Measurements from ENCODE around the gene HEATR5B. TPM values are rescaled to one million over a fixed set of nuclear protein-coding genes. Genes with fewer than 3 reads are reported as not detected.

Gene HEATR5B
- total and polyA plus RNA-seq, 10 of the 15 experiments (the other 5 are each of a cell fraction or from before 2014, with no cell fraction given): 4.1 to 34.7 (median 17.7) TPM

DNA sequence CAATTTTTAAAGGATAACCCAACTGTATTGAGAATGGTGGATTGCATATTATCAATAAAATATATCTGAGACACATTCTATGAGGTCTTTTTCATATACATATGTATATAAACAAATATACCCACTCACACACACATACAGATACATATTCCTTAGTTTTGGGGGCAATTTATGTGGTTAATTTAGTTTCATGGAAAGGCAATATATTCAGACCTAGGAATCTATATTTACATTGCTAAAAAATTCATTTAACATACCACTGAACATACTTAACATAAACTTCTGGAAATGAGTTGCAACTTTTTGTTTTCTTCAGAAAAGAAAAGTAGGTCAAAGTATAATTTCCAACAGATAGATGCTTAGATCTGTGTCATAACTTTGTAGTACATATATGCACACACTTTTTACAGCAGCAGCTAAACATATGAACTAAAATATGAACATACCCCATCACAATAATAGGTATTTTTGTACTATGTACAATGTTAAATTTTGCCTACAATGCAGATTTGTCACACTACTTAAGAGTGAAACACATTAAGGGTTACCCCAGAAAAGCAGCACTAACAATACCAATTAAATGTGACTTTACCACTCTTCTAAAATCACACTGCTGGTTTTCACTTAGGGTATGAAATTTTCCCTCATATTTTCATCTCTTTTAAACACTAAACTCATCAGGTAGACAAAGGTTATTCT is 23.0 kb downstream of the HEATR5B start:
- no peak for ATAC-seq
- no TSS peak for BruUV-seq (replicated peaks)
- intact Hi-C loops (cut with micrococcal nuclease; ENCODE audit: unreplicated experiment) (no loop called here), in situ Hi-C loops (cut with MboI) (no loop called here)
- no peak for FAIRE-seq
- Histone ChIP-seq H3K79me2 (ENCODE audit: control insufficient read depth, insufficient read depth, low read length) (no peaks in the 10 kb centered on the region), H3K4me3 (no peak overlapping the region), H3K9me3 (replicated peaks; ENCODE audit: control insufficient read depth, insufficient read depth, low read length) (no peaks in the 10 kb centered on the region), H3K4me1 (ENCODE audit: control insufficient read depth, insufficient read depth, low read length) (no peaks in the 10 kb centered on the region), H3K9ac (ENCODE audit: control insufficient read depth, insufficient read depth, low read length) (no peak overlapping the region), H3K27ac (ENCODE audit: control insufficient read depth, insufficient read depth) (no peak overlapping the region), H3K27me3 (replicated peaks in 1 of 2; ENCODE audit: control insufficient read depth in 2 of 2, insufficient read depth in 2 of 2, low read length in 1 of 2) (no peaks in the 10 kb centered on the region), H2AFZ (ENCODE audit: control insufficient read depth, low read depth, low read length) (no peak overlapping the region), H3K4me2 (ENCODE audit: control insufficient read depth, insufficient read depth) (no peak overlapping the region), H3K36me3 (ENCODE audit: control insufficient read depth in 2 of 2, insufficient read depth in 2 of 2, low read length in 1 of 2) (peaks cover 2 to 35% of the 10 kb centered on the region in 2 experiments; a peak in 3 of 4 replicates), H4K20me1 (ENCODE audit: control insufficient read depth, insufficient read depth) (no peaks in the 10 kb centered on the region)
- POLR2A ChIA-PET: no interaction called here
- RAD21 ChIA-PET (ENCODE audit: unreplicated experiment): no interaction called here
- SMC1A ChIA-PET (ENCODE audit: uncharacterized antibody, unreplicated experiment): interaction anchor here (1.3 kb wide), 2 partner anchors 8 to 9 kb away, joined by 3 read pairs; no protein-coding TSS in a partner anchor
- TF ChIP-seq NKRF (conservative IDR thresholded peaks at IDR 0.05) (no peak), IRF4 (IDR thresholded peaks at IDR 0.05; ENCODE audit: low read depth, low read length) (no peak), HCFC1 (IDR thresholded peaks at IDR 0.05; ENCODE audit: low read length) (no peak), EP300 (IDR thresholded peaks at IDR 0.05; ENCODE audit: borderline replicate concordance in 1 of 2, control insufficient read depth in 1 of 2, low read depth in 2 of 2, low read length in 2 of 2) (no peak), KLF5 (IDR thresholded peaks at IDR 0.05; ENCODE audit: partially characterized antibody) (no peak), ZNF217 (IDR thresholded peaks at IDR 0.05) (no peak), YBX1 (IDR thresholded peaks at IDR 0.05) (no peak), PML (IDR thresholded peaks at IDR 0.05; ENCODE audit: low read length) (no peak), CBX5 (IDR thresholded peaks at IDR 0.05; ENCODE audit: low read depth) (no peak), HDGF (IDR thresholded peaks at IDR 0.05) (no peak), RAD21 (IDR thresholded peaks at IDR 0.05; ENCODE audit: insufficient read depth, low read depth, low read length) (no peak), LARP7 (IDR thresholded peaks at IDR 0.05) (no peak), BRCA1 (IDR thresholded peaks at IDR 0.05; ENCODE audit: low read depth, low read length) (no peak)
- TF ChIP-seq, protein P1, sequence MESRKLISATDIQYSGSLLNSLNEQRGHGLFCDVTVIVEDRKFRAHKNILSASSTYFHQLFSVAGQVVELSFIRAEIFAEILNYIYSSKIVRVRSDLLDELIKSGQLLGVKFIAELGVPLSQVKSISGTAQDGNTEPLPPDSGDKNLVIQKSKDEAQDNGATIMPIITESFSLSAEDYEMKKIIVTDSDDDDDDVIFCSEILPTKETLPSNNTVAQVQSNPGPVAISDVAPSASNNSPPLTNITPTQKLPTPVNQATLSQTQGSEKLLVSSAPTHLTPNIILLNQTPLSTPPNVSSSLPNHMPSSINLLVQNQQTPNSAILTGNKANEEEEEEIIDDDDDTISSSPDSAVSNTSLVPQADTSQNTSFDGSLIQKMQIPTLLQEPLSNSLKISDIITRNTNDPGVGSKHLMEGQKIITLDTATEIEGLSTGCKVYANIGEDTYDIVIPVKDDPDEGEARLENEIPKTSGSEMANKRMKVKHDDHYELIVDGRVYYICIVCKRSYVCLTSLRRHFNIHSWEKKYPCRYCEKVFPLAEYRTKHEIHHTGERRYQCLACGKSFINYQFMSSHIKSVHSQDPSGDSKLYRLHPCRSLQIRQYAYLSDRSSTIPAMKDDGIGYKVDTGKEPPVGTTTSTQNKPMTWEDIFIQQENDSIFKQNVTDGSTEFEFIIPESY (IDR thresholded peaks at IDR 0.05): no peak
- no peak for DNase-seq (ENCODE audit: low read depth, low spot score)
- CTCF ChIA-PET: no interaction called here

Measured in GM12878 (cell line).